Fibroblast of the conjunctiva (primary cell): ENCODE measurements around the gene KRTAP10-10.
"Not testable (repeated sequence)": the region's sequence is repeated elsewhere in the genome, so short reads cannot be mapped to it uniquely, and the experiment has no call there.

Source experiments
- DNase-seq: peaks from one replicate; pipeline ENCODE4 v3.0.0-alpha.2; 2010; ENCODE audit warnings: low read depth

The KRTAP10-10 gene

DNA sequence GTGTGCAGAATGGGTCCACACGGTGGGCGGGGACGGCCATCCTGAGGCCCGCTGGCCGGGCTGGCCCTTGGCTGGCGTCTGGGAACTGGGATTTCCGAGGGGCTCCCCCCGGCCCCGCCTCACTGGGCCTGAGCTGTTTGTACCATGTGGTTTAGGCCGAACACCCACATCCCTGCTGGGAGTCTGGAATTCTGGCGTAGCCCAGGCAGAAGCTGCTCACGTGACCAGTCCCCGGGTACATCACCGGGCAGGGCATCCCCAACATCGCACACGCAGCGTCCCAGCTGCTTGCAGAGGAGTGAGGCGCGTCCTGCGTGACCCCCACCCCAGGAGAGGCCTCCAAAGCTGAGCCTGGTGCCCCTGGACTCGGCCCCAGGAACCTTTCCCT is 34.7 kb upstream of the KRTAP10-10 start:
- no peak for DNase-seq

- no peak for DNase-seq
Measured at GRCh38 chr21:44603109-44603875, 33.9 kb upstream of the KRTAP10-10 start.

DNA sequence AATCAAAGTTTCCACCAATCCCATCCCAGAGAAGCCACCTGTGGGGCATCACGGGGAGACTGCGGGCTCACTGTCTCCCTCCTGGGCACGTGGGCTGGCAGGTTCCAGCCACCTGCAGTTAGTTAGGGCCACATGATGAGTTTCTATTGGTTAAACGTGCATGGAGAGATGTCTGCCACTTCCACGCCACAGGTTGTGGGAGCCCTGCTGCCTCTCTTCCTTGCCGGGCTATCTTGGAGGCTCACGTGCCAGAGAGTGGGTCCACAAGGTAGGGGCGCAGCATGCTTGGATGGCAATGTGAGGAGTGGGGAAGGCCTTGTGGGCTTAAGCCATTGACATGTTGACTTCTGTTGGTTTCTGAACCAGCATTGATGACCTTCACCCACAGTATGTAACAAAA is 33.2 kb upstream of the KRTAP10-10 start:
- DNase-seq: no peak

DNA sequence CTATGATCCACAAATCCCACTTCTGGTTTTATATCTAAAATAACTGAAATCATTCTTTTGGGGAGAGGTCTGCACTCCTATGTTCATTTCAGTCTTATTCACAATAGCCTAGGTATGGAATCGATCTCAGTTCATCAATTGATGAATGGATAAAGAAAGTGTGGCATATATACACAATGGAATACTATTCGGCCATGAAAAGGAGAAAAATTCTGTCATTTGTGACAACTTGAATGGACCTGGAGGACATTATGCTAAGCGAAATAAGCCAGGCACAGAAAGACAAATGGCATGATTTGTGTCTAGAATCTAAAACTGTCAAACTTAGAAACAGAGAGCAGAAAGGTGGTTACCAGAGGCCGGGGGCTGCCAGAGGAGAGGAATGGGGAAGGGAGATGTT is 30.7 kb upstream of the KRTAP10-10 start:
- DNase-seq: no peak

DNA sequence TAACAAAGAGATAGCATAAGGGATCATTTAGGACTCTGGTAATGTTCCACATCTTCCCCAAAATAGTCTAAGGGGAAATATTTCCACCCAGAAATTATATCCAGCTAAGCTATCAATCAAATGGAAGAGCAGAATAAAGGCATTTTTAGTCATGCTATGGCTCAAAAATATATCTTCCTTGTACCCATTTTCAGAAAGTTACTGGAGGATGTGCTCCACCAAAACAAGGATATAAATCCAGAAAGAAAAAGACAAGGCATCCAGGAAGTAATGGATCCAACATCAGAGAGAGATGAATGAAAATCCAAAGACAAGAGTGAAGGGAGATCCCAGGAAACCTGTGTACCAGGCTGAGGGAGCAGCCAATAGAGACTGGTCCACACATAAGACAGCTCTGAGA is 28.0 kb upstream of the KRTAP10-10 start:
- no peak for DNase-seq

DNA sequence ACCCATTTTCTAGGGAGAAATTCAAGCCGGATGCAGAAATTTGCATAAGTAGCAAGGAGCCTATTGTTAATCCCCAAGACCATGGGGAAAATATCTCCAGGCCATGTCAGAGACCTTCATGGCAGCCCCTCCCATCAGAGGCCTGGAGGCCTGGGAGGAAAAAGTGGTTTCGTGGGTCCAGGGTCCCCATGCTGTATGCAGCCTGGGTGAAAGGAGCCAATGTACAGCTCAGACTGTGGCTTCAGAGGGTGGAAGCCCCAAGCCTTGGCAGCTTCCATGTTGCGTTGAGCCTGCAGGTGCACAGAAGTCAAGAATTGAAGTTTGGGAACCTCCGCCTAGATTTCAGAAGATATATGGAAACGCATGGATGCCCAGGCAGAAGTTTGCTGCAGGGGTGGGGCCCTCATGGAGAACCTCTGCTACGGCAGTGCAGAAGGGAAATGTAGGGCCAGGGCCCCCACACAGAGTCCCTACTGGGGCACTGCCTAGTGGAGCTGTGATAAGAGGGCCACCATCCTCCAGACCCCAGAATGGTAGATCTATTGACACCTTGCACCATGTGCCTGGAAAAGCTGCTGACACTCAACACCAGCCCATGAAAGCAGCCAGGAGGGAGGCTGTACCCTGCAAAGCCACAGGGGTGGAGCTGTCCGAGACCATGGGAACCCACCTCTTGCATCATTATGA is 26.9 kb upstream of the KRTAP10-10 start:
- not testable (repeated sequence) for DNase-seq

DNA sequence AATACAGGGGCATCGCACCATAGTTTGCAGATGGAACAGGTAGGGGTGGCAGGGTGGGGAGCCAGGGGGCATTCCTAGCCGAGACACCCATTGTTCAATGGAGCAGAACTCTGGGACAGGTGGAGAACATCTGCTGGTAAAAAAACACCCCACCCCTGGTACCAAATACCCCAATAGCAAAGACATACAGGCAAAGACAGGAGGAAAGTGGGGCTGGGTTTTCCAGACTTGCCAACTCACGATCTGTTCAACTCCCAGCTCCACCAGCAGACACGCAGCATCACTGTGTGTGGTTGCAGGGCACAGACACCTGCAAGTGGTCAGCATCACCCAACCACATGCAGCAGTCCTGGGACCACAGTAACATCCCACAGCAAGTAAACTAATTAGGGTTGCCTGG is 25.6 kb upstream of the KRTAP10-10 start:
- DNase-seq: no peak

DNA sequence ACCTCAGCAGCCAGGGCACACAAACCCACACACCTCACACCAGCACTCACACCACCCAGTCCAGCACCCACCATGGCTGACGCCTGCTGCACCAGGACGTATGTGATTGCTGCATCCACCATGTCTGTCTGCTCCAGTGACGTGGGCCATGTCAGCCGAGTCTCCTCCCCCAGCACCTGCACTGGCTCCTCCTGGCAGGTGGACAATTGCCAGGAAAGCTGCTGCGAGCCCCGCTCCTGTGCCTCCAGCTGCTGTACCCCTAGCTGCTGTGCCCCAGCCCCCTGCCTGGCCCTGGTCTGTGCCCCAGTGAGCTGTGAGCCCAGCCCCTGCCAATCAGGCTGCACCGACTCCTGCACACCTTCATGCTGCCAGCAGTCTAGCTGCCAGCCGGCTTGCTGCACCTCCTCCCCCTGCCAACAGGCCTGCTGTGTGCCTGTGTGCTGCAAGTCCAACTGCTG is 25.1 kb upstream of the KRTAP10-10 start, which contains the start of gene KRTAP10-8:
Gene KRTAP10-8, plus strand, starts transcription at position 51 of the 458 bp plus-strand sequence. Its CDS starts 22 bp downstream, at position 73.
- DNase-seq: no peak

DNA sequence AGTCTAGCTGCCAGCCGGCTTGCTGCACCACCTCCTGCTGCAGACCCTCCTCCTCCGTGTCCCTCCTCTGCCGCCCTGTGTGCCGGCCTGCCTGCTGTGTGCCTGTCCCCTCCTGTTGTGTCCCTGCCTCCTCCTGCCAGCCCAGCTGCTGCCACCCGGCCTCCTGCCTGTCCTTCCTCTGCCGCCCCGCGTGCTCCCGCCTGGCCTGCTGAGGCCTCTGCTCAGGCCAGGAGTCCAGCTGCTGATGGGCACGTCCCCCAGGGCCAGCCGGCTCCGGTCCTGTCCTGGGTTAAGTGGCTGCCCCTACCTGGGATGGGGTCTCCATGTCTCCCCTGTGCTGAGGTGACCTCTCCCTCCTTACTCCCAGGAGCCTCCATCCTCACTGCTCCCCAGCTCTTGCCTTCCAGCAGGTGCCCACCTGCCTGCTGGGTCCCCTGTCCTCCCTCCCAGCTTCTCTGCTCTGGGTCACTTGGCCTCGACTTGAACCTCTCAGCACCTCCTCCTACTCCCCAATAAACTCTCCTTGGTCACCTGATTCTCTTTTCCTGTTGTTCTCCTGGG is 24.4 kb upstream of the KRTAP10-10 start:
- DNase-seq: no peak

- no peak for DNase-seq
Measured at GRCh38 chr21:44613386-44614155, 23.6 kb upstream of the KRTAP10-10 start.

DNA sequence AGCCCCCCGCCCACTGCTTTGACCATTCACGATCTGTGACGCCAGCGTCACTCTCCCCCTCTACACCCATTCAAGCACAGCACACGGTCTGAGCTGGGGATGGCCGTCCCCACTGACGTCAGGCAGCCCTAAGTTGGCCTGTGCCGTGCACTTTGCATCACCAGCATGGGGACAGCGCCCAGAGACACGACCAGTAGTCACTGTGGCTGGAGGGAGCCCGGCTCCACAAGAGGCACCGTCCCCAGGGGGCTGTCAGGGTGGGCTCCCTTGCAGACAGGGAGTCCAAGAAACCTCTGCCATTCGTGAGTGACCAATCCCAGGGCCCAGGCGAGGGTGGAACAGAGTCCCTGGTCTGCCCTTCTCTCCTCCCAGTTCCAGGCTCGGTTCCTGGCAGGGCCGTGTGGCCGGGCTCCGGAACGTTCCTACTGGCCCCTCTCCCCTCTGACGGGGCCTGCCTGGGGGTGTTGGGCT is 23.0 kb upstream of the KRTAP10-10 start:
- DNase-seq: no peak

GRCh38 chr21:44614961-44615391 is 22.2 kb upstream of the KRTAP10-10 start:
- DNase-seq: no peak

DNA sequence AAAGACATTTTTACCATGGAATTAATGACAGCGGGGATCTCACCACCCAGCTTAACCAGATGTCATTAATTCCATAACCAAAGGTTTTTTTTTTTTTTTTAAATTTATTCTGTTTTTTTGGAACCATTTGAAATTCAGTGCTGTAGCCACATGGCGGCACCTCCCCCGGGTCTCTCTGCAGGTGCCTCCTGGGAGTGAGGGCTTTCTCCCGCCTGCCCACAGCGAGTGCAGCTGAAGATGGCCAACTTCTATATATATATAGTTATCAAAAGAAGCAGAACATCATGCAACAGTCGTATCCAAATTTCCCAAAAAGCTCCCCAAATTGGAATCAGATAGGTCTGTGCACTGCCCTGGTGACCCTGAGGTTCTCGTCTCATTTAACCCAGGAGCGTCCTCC is 21.7 kb upstream of the KRTAP10-10 start:
- DNase-seq: no peak

- no peak for DNase-seq
Measured at GRCh38 chr21:44615911-44616590, 21.1 kb upstream of the KRTAP10-10 start.

GRCh38 chr21:44616591-44616926 is 20.6 kb upstream of the KRTAP10-10 start:
- no peak for DNase-seq

DNA sequence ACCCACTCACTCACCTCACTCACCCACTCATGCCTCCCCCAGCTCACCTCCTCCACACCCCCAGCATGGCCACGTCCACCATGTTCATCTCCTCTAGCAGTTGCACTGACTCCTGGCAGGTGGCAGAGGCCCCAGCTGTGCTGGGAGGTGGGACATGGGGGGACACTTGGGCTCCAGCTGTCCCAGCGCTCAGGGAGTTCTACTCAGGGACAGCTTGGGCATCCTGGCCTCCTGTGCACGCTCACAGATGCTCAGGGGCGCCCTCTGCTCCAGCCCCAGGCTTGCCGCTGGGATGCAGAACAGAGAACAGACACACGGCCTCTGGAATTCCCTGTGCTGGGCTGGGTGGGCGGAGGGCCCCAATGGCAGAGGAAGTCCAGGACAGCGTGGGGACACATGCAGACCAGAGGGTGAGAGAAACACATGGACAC is 20.1 kb upstream of the KRTAP10-10 start:
- DNase-seq: no peak

GRCh38 chr21:44618504-44618903 is 18.7 kb upstream of the KRTAP10-10 start:
- DNase-seq: no peak

DNA sequence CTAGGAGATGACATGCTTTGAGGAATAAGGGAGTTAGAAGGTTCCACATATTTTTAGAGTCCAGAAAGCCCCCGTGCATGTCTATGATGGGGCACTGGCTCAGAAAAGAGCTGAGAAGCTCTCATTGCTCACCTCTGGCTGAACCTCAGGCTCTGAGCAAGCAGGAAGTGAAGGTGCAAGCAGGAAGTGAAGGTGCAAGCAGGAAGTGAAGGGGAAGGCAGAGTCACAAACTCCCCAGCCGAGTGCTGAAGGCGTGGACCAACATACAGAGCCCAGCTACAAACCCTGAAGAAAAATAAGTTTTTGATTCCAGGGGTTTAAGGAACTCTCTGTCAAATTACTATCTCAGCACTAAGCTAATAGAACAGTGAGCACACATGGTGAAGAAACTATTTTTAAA is 18.2 kb upstream of the KRTAP10-10 start:
- no peak for DNase-seq

DNA sequence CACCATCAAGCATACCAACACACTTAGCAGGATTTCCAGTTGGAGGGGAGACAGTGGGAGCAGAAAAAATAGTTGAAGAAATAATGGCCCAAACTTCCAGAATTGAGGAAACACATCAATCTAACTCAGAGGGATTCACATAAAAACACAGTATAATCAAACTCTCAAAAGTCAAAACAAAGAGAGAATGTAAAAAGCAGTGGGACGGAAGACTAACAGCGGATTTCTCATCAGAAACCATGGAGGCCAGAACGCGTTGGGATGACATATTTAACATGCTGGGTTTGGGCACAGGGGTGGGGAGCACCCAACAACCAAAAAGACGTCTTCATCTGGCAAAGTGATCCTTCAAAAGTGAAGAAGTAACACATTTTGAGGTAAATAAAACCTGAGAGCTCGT is 17.3 kb upstream of the KRTAP10-10 start:
- no peak for DNase-seq

DNA sequence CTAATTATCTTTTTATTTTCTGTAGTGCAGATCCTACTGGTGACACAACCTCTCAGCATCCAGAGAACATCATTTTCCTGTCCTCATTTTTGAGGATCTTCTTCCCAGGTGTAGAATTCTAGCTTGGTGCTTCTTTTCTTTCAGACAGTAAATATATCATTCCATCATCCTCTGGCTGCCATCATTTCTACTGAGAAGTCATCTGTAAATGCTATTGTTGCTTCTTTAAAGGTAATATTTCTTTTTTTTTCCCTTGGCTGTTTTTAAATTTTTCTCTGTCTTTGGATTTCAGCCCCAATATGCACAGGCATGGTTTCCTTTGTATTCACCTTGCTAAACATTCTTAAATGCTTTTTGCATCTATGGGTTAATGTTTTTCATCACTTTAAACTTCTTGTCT is 13.6 kb upstream of the KRTAP10-10 start:
- no peak for DNase-seq

- no peak for DNase-seq
Measured at GRCh38 chr21:44625756-44626155, 11.4 kb upstream of the KRTAP10-10 start.

DNA sequence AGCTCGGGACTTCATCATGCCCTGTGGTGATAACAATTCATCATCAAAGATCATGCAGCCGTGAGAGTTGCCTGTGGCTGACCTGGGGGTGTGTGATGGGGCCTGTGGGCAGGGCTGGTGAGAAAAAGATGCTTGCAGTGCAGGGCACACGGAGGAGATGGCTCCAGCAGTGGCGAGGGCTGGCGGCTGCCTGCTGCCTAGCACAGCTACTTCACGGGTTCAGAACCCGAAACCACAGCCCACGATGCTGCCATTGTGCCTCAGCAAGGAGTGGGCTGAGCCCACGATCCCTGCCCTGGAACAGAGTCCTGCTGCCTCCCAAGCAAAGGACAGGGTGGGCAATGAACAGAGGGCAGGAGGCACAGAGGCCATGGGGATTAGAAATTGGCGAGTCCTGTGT is 10.9 kb upstream of the KRTAP10-10 start:
- DNase-seq: no peak
